Endothelial cell of umbilical vein (primary cell): ENCODE measurements around the gene DPF1. TPM values are rescaled to one million over a fixed set of nuclear protein-coding genes. Genes with fewer than 3 reads are reported as not detected.

Experiments
- BruUV-seq: library from RNA; stranded (reverse); fragments of 400-500 nt; replicated peaks from 2 replicates; lab custom pipeline; 2021; lab: Mats Ljungman, UMichigan
- CTCF ChIA-PET: fragments of 300-600, 350-600 bp; sonication (Branson Sonifier 250); formaldehyde crosslinking; loops from one replicate; lab custom pipeline; 2021; ENCODE audit warnings: antibody characterized with exemption, inconsistent platforms; lab: Charles Lee
- POLR2A ChIA-PET: fragments of 300-600, 350-600 bp; sonication (Branson Sonifier 250); formaldehyde crosslinking; loops from one replicate; lab custom pipeline; 2021; ENCODE audit warnings: antibody characterized with exemption, inconsistent platforms; lab: Charles Lee
- DNase-seq: peaks from one replicate; pipeline ENCODE4 v3.0.0-alpha.2; 2011; ENCODE audit warnings: low read depth, low spot score
- FAIRE-seq: peaks from 2 replicates; lab custom pipeline; 2011; peaks lifted over from hg19 to GRCh38; lab: Jason Lieb, UNC
- H2AFZ ChIP-seq: 2 replicates; pipeline ENCODE4 v1.6.0; 2012; ENCODE audit warnings: low read depth, low read length, control low read depth, inconsistent platforms
- H3K27ac ChIP-seq: 2 replicates; pipeline ENCODE4 v1.5.1; 2011; ENCODE audit warnings: low read depth, mild to moderate bottlenecking, control low read depth, low read length, moderate library complexity; ENCODE audit not compliant: insufficient read depth
- H3K27me3 ChIP-seq, 2 experiments: 2 replicates each; pipeline versions ENCODE4 v1.6.0 to v1.6.1; 2011; ENCODE audit warnings: low read length in 2 of 2, mixed read lengths in 1 of 2; ENCODE audit not compliant: control insufficient read depth in 2 of 2, insufficient read depth in 2 of 2
- H3K36me3 ChIP-seq, 2 experiments: 2 replicates in 1 of 2; 3 replicates in 1 of 2; pipeline ENCODE4 v1.5.1; 2011; ENCODE audit warnings: low read length in 2 of 2, mild to moderate bottlenecking in 1 of 2, moderate library complexity in 1 of 2; ENCODE audit not compliant: control insufficient read depth in 2 of 2, insufficient read depth in 2 of 2; ENCODE audit errors: extremely low read depth in 1 of 2
- H3K4me1 ChIP-seq: 3 replicates; pipeline ENCODE4 v1.5.1; 2011; ENCODE audit warnings: mild to moderate bottlenecking, low read length; ENCODE audit not compliant: control insufficient read depth, insufficient read depth; ENCODE audit errors: extremely low read depth
- H3K4me2 ChIP-seq: 2 replicates; pipeline ENCODE4 v1.6.1; 2011; ENCODE audit warnings: low read length, control low read depth, mixed read lengths; ENCODE audit not compliant: insufficient read depth
- H3K4me3 ChIP-seq, 3 experiments: fragments of 200-600 bp in 1 of 3; sonication (generic), shearing (Covaris generic) in 1 of 3; replicated peaks in 1 of 3; 2 replicates each; pipeline ENCODE4 v1.5.1; 2011 to 2016; ENCODE audit warnings: control low read depth in 3 of 3, low read length in 3 of 3, mild to moderate bottlenecking in 2 of 3, inconsistent platforms in 1 of 3, low read depth in 1 of 3, moderate library complexity in 1 of 3; ENCODE audit not compliant: insufficient read depth in 1 of 3
- H3K79me2 ChIP-seq: 2 replicates; pipeline ENCODE4 v1.6.0; 2012; ENCODE audit warnings: low read length, inconsistent platforms; ENCODE audit not compliant: control insufficient read depth, insufficient read depth
- H3K9ac ChIP-seq: replicated peaks from 2 replicates; pipeline ENCODE3; 2011; ENCODE audit warnings: low read length, control low read depth; ENCODE audit not compliant: insufficient read depth; ENCODE audit errors: extremely low read depth
- H3K9me1 ChIP-seq: replicated peaks from 3 replicates; pipeline ENCODE4 v1.6.0; 2011; ENCODE audit warnings: mild to moderate bottlenecking, low read length; ENCODE audit not compliant: control insufficient read depth, insufficient read depth; ENCODE audit errors: extremely low read depth
- H3K9me3 ChIP-seq: replicated peaks from 2 replicates; pipeline ENCODE4 v1.5.1; 2012; ENCODE audit warnings: low read length, inconsistent platforms; ENCODE audit not compliant: control insufficient read depth, insufficient read depth
- H4K20me1 ChIP-seq: replicated peaks from 2 replicates; pipeline ENCODE3; 2011; ENCODE audit warnings: mild to moderate bottlenecking, low read length; ENCODE audit not compliant: control insufficient read depth, insufficient read depth; ENCODE audit errors: extremely low read depth
- EZH2 ChIP-seq: IDR thresholded peaks from 2 replicates; pipeline ENCODE4 v1.6.1; 2012; ENCODE audit warnings: borderline replicate concordance, low read depth, mild to moderate bottlenecking, moderate library complexity, low read length, inconsistent platforms; ENCODE audit not compliant: severe bottlenecking
- GATA2 ChIP-seq: IDR thresholded peaks from 2 replicates; pipeline ENCODE4 v1.7.0; 2011; ENCODE audit warnings: low read depth, mild to moderate bottlenecking, moderate library complexity, mixed read lengths, low read length; ENCODE audit not compliant: insufficient read length, insufficient read depth
- POLR2AphosphoS5 ChIP-seq: IDR thresholded peaks from 2 replicates; pipeline ENCODE4 v1.6.1; 2012; ENCODE audit warnings: low read depth, mild to moderate bottlenecking, control low read depth, low read length, moderate library complexity; ENCODE audit not compliant: insufficient read depth
- dilution Hi-C: fragments of 300-500 bp; cut with MboI; formaldehyde crosslinking; loops from one replicate; pipeline ENCODE4 v1.15.0; 2019; ENCODE audit warnings: low sequenced_read_pairs; ENCODE audit not compliant: extremely low pct_ligation_motif_present
- intact Hi-C: fragments of 100-400 bp; cut with micrococcal nuclease; formaldehyde crosslinking; loops from one replicate; pipeline ENCODE4 v1.10.0; 2022
- polyA plus RNA-seq, 4 experiments: library from polyadenylated mRNA; depleted of rRNA in 3 of 4; stranded (reverse) in 3 of 4; unstranded in 1 of 4; fragments of >200 nt; gene quantifications; 2 replicates each; pipeline versions ENCODE4 v1.2.1 to v1.2.3, GENCODE V29; 2011 to 2012; ENCODE audit warnings: missing spikeins in 1 of 4
- total RNA-seq: library from RNA; stranded (reverse); gene quantifications from 2 replicates; pipeline ENCODE4 v1.2.3, GENCODE V29; 2021

Gene DPF1
- total and polyA plus RNA-seq, 2 donors (not counting 3 experiments of a cell fraction or from before 2014, with no cell fraction given) = 2.0 to 3.9 TPM

DNA sequence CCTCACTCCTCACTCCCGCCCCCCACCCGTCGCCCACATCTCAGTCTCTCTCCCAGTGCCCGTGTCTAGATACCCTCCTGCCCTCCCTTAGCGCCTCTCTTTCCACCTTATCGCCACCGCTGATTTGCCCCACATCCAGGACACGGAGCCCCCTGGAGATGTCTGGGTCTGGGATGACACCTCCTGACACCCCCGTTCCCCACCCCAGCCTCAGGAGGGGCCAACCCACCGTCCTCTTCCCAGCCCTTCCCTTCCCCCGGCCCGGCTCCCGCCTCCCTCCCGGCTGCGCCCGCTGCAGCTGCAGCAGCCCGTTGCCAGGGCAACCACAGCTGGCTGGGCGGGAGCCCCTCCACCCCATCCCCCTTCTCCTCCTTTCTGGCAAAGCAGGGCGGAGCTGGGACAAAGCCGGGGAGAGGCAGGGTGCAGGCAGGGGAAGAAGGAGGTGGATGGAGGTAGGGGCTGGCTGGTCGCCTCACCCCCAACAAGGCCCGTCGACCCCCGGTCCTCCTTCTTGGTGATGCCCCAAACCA, 13.5 kb downstream of the DPF1 start:
- no peaks in the 10 kb centered on the region for H3K9me3 ChIP-seq
- ChIA-PET CTCF (interaction anchor here (1.5 kb wide), 1 partner anchor 308 kb away, joined by 8 read pairs; no protein-coding TSS in a partner anchor), POLR2A (no interaction called here)
- dilution Hi-C loops (no loop called here), intact Hi-C loops (loop anchor here (5.0 kb wide), 1 partner anchor 68 kb away; no protein-coding TSS in a partner anchor)
- H3K4me2 ChIP-seq = no peak overlapping the region
- FAIRE-seq = no peak
- H3K9me1 ChIP-seq = no peaks in the 10 kb centered on the region
- no peaks in the 10 kb centered on the region for H3K79me2 ChIP-seq
- TF ChIP-seq POLR2AphosphoS5 (no peak), EZH2 (peak; percentile 83)
- no peak for DNase-seq
- no peak overlapping the region for H3K9ac ChIP-seq
- H3K4me1 ChIP-seq = peaks cover 11% of the 10 kb centered on the region
- no peak overlapping the region for H2AFZ ChIP-seq
- no peaks in the 10 kb centered on the region for H4K20me1 ChIP-seq
- peaks cover 12 to 23% of the 10 kb centered on the region in 2 experiments for H3K27me3 ChIP-seq
- no TSS peak for BruUV-seq
- no peak overlapping the region for H3K4me3 ChIP-seq
- H3K27ac ChIP-seq = no peak overlapping the region
- H3K36me3 ChIP-seq = no peaks in the 10 kb centered on the region

DNA sequence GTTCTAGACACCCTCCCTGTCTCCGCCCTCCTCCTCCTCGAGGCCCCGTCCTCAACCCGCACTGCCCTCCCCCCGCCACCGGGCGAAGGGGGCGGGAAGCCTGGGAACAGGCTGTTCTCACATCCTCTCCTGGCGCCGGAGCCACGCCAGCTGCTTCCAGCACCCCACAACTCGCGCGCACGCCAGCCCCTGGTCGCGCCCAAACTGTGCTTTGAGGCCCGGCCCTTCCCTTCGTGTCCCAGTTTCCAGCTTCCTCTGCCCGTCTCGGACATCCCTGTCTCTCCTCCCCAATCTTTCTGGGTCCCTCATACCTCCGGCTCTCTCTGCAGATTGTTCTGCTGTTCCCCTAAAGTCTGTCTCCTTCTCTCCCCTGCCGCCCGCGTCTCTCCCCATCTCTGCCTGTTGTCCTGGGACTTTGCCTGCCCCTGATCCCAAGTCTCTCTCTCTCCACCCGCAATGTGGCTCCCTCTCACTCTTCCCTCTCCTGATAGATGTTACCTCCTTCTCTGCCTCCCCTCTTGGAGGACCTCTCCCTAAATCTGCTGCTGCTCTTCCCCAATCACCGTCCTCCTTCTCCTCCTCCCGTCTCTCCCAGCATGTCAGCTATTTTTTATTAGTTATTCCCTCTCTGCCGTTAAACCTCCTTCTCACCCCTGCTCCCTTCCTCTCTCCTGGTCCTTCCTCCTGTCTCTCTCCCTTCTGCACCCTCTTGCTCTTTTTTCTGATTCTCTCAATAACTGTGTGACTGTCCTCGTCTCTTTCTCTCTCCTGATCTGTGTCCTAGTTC, 14.2 kb downstream of the DPF1 start:
- peak overlapping the region; percentile 29 for H3K9ac ChIP-seq
- no peaks in the 10 kb centered on the region for H4K20me1 ChIP-seq
- H3K4me3 ChIP-seq = no peak overlapping the region
- no peak overlapping the region for H3K27ac ChIP-seq
- intact Hi-C loops = loop anchor here (5.0 kb wide), 1 partner anchor 68 kb away; no protein-coding TSS in a partner anchor
- ChIA-PET POLR2A (no interaction called here), CTCF (interaction anchor here (1.0 to 1.5 kb wide), 2 partner anchors 68 to 308 kb away, joined by 4 to 8 read pairs; no protein-coding TSS in a partner anchor)
- FAIRE-seq (no peak), DNase-seq (peak; percentile 40)
- peaks cover 12 to 23% of the 10 kb centered on the region in 2 experiments for H3K27me3 ChIP-seq
- BruUV-seq = no TSS peak
- no peak overlapping the region for H2AFZ ChIP-seq
- H3K4me2 ChIP-seq = peak overlapping the region; percentile 8
- dilution Hi-C loops = no loop called here
- H3K9me1 ChIP-seq = no peaks in the 10 kb centered on the region
- TF ChIP-seq GATA2 (no peak), EZH2 (peak; percentile 76), POLR2AphosphoS5 (peak; percentile 27)
- H3K9me3 ChIP-seq = no peaks in the 10 kb centered on the region
- no peaks in the 10 kb centered on the region for H3K79me2 ChIP-seq
- H3K36me3 ChIP-seq = no peaks in the 10 kb centered on the region
- peaks cover 11% of the 10 kb centered on the region for H3K4me1 ChIP-seq
